Stimulated activated CD8-positive, alpha-beta memory T cell treated with anti-CD3 and anti-CD28 coated beads, Interleukin-7, amount 100 ng/mL, for 4 hours (primary cell): ENCODE results near the gene PPP2R2C.

Source experiments
- DNase-seq, 2 donors: peaks; one replicate each; pipeline ENCODE4 v3.0.0-alpha.2; 2020; ENCODE audit warnings: low read depth in 2 of 2

The PPP2R2C gene

DNA sequence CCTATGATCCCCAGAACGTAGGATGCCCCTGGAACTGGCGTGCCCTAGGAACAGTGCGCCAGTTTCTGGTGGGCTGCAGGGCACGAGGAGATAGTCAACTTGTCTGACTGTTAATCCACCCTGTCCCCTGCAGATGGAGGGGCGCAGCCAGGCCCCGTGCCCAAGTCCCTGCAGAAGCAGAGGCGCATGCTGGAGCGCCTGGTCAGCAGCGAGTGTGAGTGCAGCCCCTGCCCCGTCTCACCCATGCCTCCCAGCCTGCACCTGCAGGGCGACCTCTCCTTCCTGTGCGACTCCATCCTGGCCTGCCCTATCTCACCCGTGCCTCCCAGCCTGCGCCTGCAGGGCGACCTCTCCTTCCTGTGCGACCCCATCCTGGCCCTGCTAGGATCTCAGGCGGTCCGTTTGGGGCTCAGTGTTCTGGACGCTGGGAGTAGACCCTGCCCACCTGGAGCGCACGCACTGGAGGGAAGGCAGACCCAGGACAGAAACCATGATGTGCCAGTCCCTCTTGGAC is 180.6 kb downstream of the PPP2R2C start:
- DNase-seq = no peak

- no peak for DNase-seq
Measured at GRCh38 chr4:6290769-6291547, 181.5 kb downstream of the PPP2R2C start.

DNA sequence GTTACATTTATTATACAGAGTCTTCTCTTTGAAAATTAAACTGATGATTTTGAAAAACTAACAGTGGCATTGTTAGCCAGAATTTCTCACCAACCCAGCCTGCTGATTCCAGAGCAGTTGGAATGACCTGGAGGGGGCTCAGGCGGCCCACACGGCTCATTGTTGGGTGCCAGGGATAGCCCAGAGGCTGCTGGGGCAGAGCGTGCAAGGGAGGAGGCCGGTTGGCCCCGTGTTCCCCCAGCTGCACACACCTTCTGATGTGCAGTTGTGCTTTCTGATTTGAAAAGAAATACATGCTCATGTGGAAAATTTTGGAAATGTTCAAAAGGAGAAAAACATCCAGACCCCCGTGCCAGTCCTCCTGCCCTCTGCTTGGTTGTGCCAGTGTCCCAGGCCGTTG is 182.2 kb downstream of the PPP2R2C start:
- DNase-seq = no peak

DNA sequence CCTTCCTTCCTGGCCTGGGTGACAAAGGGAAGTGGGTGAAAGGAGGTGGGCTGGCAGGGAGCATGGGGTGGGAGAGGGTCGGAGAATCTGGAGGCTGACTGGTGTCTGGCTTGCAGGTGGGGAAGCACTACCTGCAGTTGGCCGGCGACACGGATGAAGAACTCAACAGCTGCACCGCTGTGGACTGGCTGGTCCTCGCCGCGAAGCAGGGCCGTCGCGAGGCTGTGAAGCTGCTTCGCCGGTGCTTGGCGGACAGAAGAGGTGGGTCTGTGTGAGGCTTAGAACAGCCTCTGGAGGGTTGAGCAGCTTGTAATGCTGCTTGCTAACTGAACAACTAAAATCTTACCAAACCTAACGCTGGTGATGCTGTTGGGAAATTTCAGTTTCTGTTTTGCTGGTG is 183.5 kb downstream of the PPP2R2C start:
- DNase-seq = no peak

DNA sequence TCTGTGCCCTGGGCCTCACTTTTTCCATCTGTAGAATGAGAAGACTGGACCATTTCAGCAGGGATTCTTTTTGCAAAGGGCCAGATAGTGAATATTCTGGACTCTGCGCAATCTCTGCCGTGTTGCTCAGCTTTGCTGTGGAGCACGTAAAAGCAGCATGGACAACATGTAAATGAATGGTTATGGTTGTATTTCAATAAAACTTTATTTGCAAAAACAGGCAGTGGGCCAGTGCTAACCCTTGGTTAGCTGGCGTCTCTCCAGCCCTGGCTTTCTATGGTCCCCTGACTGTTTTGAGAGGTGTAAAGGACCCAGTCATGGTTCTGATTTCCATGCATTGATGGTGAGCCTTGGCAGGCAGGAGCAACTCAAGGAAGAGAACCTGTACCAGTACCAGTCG is 184.1 kb downstream of the PPP2R2C start:
- DNase-seq = no peak

GRCh38 chr4:6287017-6287788 is 185.2 kb downstream of the PPP2R2C start:
- no peak for DNase-seq

DNA sequence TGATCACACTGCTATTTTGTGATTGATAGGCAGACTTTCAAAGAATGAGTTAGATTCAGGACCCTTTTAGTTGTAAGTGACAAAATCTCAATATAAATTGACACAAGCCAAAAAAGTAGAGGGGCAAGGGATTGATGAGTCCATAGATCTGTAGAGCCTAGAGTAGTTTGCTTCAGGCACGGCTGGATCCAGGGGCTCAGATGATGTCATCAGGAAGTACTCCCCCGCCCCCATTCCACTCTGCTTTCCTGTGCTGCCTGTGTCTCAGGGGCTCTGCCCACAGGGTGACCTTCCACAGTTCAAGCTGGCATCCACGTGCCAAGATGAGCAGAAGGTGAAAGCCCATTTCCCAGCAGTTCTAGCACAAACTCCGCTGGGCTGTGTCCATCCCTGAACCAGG is 189.1 kb downstream of the PPP2R2C start:
- no peak for DNase-seq

DNA sequence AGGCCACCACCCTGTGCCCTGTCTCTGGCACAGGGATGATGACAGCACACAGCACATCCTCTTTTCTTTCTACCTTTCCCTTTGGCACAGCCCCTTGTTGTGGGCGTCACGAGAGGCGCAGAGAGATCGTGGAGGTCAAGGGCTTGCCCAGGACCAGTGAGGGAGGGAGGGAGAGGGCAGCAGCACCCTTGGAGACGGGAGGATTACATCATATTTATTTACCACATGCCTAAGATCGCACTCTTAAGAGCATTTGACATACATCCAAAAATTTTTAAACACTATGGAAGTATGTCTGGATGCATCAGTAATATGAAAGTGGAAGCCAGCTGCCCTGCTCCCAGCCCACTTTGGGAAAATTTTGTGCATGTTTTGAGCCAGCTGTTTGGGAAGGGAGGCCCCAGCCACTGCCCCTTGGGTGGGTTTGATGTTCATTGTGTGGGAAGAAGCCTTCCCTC is 190.1 kb downstream of the PPP2R2C start:
- no peak for DNase-seq

DNA sequence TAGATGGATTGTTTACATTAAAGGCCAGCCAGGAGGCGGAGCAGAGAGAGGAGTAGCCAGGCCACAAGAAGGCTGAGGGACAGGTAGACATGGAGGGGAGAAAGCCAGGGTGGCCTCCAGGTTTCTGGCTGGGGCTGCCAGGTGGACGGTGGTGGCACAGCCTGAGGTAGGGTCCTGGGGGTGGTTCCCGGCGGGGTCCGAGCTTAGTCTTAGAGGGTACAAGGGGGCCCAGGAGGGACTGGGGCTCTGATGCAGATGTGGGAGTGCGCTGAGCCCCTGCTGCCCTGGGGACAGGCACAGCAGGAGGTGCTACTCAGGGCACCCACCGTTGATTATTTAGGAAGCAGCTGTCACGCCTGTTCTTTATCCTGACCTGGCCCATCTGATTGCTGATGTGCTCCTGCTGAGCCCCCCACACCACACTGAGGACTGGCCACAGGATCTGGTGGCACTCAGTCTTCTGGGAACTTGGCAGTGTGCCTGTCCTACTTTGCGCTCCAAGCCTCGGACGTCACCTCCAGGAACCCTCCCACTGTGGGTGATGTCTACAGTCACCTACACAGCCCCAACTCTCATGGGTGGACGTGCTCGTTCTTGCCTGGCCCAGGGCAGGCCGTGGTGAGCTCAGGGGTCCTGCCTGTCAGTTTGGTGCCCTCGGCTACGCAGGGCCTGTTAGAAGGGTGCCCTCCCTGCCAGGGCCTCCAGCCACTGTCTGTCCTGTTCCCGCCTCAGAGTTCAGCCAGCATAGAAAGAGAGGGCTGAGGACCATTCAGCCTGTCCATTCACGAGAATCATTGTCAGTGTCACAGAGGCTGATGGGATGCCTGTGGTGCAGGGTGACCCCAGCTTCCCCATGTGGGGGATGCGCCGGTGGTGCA is 190.7 kb downstream of the PPP2R2C start:
- no peak for DNase-seq

GRCh38 chr4:6280365-6280996 is 191.9 kb downstream of the PPP2R2C start:
- no peak for DNase-seq

DNA sequence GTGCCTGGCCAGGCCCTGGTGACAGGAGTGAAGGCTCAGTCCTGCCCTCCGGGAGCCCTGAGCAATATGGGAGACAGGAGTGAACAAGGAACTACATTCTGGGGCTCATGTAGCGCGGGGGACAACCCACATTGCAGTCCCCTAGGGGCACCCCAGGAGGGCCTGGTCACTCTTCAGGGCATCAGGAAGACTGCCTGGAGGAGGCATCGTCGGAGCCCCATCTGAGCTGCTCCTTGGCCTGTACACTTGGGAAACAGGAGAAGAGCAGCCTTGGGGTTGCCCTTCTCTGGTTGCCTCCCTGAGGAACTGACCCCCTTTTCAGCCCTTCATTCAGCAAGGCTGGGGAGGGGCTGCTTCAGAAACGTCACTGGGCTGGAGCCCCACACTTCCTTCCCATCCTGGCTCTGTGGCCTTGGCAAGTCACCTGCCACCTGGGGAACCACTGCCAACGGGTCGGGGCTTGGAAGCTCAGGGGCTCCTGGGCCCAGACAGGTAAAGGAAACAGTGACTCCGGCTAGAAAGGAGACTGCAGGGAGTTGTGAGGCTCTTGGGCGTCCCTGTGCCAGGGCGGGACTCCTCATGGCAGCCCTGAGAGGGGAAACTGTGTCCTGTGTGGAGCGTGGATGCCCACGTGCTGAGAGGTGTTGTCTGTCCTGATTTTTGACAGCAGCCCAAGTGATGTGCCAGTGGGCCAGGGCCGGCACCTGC is 192.7 kb downstream of the PPP2R2C start:
- no peak for DNase-seq

- no peak for DNase-seq
Measured at GRCh38 chr4:6278801-6279197, 193.6 kb downstream of the PPP2R2C start.

DNA sequence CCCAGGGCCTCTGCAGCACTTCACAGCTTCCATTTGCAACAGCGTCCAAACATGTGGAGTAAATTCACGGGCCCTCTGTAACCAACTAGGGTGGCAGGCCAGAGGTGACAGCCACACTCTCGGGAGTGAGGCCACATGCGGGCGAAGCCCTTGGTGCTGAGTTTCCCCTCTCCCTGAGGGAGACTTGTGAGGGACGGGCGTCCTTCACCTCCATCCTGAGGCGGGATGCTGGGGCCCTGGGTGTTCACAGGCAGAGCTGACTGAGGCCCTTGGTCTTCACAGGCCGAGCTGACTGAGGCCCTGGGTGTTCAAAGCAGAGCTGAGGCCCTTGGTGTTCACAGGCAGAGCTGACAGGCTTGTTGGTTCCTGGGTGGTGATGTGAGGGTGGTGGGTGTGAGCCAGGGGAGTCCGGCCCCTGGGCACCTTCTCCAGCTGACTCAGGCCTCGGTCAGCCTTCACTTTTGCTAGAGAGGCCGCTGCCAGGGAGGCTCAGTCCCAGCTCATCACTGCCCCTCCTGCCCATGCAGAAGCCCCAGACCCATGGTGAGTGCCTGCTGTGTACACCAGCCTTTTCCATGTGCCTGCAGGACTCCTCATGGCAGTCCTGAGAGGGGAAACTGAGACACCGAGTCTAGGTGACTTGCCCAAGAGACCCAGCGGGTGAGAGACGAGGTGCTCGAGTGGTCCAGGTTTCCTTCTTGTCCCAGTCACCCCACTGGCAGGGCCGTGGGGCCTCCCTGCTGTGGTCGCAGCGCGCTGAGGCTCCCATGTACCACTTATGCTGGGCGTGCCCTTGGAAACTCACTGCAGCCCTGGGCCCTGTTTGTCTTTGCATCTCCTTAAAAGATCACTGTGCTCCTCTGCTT is 194.2 kb downstream of the PPP2R2C start:
- no peak for DNase-seq

DNA sequence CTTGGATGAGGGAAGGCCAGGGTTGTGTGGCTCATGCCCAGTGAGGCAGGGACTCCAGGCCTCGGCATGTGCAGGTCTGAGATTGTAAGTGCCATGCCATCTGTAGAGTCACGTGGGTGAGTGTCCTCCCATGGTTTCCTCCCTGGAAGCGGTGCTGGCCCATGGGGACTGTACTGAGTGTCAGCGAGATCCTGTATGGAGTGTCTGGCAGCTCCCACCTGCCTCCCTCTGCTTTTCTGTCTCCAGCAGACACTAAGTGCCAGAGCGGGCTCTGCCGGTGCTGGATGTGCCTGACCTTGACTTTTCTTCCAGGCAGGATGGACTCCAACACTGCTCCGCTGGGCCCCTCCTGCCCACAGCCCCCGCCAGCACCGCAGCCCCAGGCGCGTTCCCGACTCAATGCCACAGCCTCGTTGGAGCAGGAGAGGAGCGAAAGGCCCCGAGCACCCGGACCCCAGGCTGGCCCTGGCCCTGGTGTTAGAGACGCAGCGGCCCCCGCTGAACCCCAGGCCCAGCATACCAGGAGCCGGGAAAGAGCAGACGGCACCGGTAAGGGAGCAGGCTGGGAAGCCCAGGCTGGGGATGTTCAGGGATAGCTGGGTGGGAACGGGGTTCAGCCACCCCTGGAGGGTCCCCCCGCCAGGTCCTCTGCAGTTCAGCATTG is 195.1 kb downstream of the PPP2R2C start:
- DNase-seq = no peak

- no peak for DNase-seq
Measured at GRCh38 chr4:6275898-6276806, 196.3 kb downstream of the PPP2R2C start.

DNA sequence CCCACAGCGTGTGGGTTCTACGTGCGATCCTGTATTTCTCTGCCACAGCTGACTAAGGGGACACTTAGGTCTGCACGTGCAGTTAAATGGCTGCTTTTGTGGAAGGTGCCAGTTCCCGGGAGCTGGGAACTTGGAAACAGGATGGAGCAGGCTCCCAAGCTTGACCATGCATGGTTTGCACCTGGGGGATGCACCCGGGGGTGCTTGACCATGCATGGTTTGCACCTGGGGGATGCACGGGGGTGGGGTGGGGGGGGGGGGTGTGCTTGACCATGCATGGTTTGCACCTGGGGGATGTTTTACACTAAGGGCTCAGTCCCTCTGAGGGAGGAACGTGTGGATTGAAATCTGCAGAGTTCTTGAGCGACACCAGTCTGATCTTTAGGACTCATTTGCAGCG is 197.1 kb downstream of the PPP2R2C start:
- DNase-seq = no peak

GRCh38 chr4:6273661-6273990 is 198.8 kb downstream of the PPP2R2C start:
- no peak for DNase-seq
